Testis (tissue), 3 donors: ENCODE data around the gene NUP50. TPM values are rescaled to one million over a fixed set of nuclear protein-coding genes. Genes with fewer than 3 reads are reported as not detected.

Source experiments
- DNase-seq: peaks from one replicate; pipeline ENCODE4 v3.0.0-alpha.2; 2019
- H3K27ac ChIP-seq, 2 donors: fragments of 200-600 bp; sonication (generic); one replicate each; pipeline ENCODE4 v1.5.1; 2019
- H3K27me3 ChIP-seq: fragments of 200-600 bp; sonication (generic); one replicate; pipeline ENCODE4 v1.5.1; 2019
- H3K36me3 ChIP-seq: fragments of 200-600 bp; sonication (generic); one replicate; pipeline ENCODE4 v1.5.1; 2017; ENCODE audit warnings: low read depth; ENCODE audit errors: missing control alignments
- H3K4me1 ChIP-seq: fragments of 200-600 bp; sonication (generic); one replicate; pipeline ENCODE4 v1.5.1; 2019
- H3K4me3 ChIP-seq, 2 donors: fragments of 200-600 bp; sonication (generic); one replicate each; pipeline ENCODE4 v1.5.1; 2017 to 2019
- H3K9me3 ChIP-seq: fragments of 200-600 bp; sonication (generic); one replicate; pipeline ENCODE4 v1.5.1; 2017
- POLR2A ChIP-seq: fragments of 450-650 bp; IDR thresholded peaks from one replicate; pipeline ENCODE4 v1.6.1; 2017; ENCODE audit warnings: antibody characterized with exemption, mild to moderate bottlenecking, moderate library complexity
- WGBS, 2 donors: methylation state at CpG; one replicate each; pipeline ENCODE4 v1.1.5; 2018; 5-methylcytosine and 5-hydroxymethylcytosine counted together
- intact Hi-C: fragments of 100-400 bp; cut with DNase I; formaldehyde crosslinking; loops from one replicate; pipeline ENCODE4 v1.15.1; 2023; ENCODE audit warnings: low total_unique reads
- polyA plus RNA-seq: library from polyadenylated mRNA; stranded (reverse); fragments of 350-450 nt; fragmentation: Illumina TruSeq; extraction: RNeasy Lipid Tissue Mini Kit (QIAGEN cat#74804); gene quantifications from one replicate; pipeline ENCODE4 v1.2.3, GENCODE V29; 2014; ENCODE audit warnings: low read depth, low replicate concordance; ENCODE audit not compliant: insufficient read depth
- total RNA-seq, 2 donors: library from RNA; depleted of rRNA; stranded (reverse); fragments of >200 nt; gene quantifications; one replicate each; pipeline ENCODE4 v1.2.3, GENCODE V29; 2016
- TF ChIP-seq, protein P1 (sequence below), 3 experiments: fragments of 450-650 bp in 2 of 3; fragments of 200-600 bp in 1 of 3; sonication (generic) in 1 of 3; IDR thresholded peaks; one replicate each; pipeline ENCODE4 v1.5.1; 2016 to 2019; ENCODE audit warnings: antibody characterized with exemption in 3 of 3, mild to moderate bottlenecking in 2 of 3, moderate library complexity in 1 of 3

NUP50 gene
- total and polyA plus RNA-seq, 3 donors from 2014 or later: 66.2 to 120 (median 119) TPM

DNA sequence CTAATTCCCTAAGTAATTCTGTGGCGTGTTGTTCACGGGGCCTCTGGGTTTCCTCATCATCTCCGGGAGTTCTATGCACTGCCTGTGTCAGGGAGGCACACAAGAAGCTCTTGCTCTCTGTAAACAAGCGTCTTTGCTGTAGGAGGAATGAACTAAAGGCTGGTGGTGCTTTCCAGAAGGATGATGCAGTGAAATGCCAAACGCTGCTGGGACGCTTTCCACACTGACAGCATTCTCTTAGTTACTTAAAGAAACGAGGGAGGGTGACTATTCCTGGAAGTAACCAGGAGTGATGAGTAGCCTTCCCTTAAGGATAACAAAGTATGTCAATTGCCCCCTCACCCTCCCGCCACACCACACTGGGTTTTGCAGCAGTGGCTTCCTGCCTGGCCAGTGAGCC lies 38.5 kb upstream of the NUP50 start:
- intact Hi-C loops: no loop called here
- Histone ChIP-seq H3K4me3 (no peak overlapping the region), H3K36me3 (no peaks in the 10 kb centered on the region), H3K27me3 (no peaks in the 10 kb centered on the region), H3K4me1 (no peaks in the 10 kb centered on the region), H3K27ac (no peak overlapping the region), H3K9me3 (no peaks in the 10 kb centered on the region)
- 41 to 43% methylated on average over 8 of the region's 8 CpGs for WGBS, 2 donors
- TF ChIP-seq, protein P1, sequence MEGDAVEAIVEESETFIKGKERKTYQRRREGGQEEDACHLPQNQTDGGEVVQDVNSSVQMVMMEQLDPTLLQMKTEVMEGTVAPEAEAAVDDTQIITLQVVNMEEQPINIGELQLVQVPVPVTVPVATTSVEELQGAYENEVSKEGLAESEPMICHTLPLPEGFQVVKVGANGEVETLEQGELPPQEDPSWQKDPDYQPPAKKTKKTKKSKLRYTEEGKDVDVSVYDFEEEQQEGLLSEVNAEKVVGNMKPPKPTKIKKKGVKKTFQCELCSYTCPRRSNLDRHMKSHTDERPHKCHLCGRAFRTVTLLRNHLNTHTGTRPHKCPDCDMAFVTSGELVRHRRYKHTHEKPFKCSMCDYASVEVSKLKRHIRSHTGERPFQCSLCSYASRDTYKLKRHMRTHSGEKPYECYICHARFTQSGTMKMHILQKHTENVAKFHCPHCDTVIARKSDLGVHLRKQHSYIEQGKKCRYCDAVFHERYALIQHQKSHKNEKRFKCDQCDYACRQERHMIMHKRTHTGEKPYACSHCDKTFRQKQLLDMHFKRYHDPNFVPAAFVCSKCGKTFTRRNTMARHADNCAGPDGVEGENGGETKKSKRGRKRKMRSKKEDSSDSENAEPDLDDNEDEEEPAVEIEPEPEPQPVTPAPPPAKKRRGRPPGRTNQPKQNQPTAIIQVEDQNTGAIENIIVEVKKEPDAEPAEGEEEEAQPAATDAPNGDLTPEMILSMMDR (IDR thresholded peaks at IDR 0.05): no peak
- TF ChIP-seq POLR2A: no peak
- DNase-seq: no peak

DNA sequence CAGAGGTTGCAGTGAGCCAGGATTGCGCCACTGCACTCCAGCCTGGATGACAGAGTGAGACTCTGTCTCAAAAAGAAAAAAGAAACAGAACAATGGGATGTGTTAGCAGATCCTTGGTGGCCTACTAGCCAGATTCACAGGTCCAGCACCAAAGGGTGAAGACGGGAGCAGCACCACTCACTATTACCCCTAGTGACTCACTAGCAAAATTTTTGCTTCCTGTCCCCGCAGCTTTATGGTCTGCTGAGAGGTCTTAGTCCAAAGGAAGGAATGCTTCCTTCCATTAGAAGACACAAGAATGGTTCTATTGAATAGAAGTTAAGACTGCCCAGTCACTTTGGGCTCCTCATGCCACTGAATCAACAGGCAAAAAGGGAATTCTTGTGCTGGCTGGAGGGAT lies 35.9 kb upstream of the NUP50 start:
- WGBS, 2 donors: 75 to 77% methylated on average over 3 of the region's 3 CpGs
- no peak for TF ChIP-seq POLR2A
- TF ChIP-seq, protein P1 (IDR thresholded peaks at IDR 0.05): no peak
- intact Hi-C loops: no loop called here

DNA sequence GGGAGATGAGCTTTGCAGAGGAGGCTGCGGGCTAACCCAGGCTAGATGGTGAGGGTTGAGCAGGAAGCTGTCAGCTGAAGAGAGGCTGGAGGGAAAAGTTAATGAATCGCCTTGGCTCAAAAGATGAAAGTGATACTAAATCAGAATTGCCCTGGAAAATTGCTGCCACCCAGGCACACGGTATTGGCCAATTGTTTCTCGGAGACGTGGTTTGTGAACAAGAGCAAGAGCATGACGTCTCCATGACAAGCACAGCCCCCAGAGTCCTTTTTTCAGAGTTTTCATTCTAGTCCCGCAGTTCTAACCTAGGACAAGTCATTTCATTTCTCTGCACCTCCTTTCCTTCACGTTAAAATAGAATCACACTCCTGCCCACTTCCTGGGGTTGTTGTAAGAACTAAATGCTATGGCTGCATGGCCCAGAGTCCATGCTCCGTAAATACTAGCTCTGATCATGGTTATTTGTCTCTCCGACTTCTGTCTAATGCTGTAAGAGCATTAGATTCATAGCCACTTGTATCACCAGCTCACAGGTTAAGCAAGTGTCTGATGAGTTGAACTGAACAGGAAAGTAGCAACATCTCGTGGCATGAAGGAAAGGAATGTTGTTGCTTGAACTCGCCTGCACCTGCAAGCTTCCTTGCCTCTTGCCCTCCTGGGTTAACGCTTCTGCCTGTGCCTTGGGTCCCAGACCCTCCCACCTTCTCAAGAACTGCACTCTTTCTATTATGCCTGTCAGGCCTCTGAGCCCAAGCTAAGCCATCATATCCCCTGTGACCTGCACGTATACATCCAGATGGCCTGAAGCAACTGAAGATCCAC lies 33.8 kb upstream of the NUP50 start:
- intact Hi-C loops: no loop called here
- no peak overlapping the region for H3K27ac ChIP-seq
- no peak for DNase-seq
- H3K36me3 ChIP-seq: no peaks in the 10 kb centered on the region
- no peaks in the 10 kb centered on the region for H3K27me3 ChIP-seq
- no peak for TF ChIP-seq POLR2A
- TF ChIP-seq, protein P1 (IDR thresholded peaks at IDR 0.05): no peak
- no peaks in the 10 kb centered on the region for H3K9me3 ChIP-seq
- no peaks in the 10 kb centered on the region for H3K4me1 ChIP-seq
- H3K4me3 ChIP-seq: no peak overlapping the region
- whole genome bisulfite sequencing, 2 donors: 79 to 80% methylated on average over 14 of the region's 14 CpGs

More for the DNA sequence above, 35.9 kb upstream of the NUP50 start:
- DNase-seq: no peak
- Histone ChIP-seq H3K9me3 (no peaks in the 10 kb centered on the region), H3K27ac (no peak overlapping the region), H3K36me3 (no peaks in the 10 kb centered on the region), H3K4me1 (no peaks in the 10 kb centered on the region), H3K27me3 (no peaks in the 10 kb centered on the region), H3K4me3 (no peak overlapping the region)

DNA sequence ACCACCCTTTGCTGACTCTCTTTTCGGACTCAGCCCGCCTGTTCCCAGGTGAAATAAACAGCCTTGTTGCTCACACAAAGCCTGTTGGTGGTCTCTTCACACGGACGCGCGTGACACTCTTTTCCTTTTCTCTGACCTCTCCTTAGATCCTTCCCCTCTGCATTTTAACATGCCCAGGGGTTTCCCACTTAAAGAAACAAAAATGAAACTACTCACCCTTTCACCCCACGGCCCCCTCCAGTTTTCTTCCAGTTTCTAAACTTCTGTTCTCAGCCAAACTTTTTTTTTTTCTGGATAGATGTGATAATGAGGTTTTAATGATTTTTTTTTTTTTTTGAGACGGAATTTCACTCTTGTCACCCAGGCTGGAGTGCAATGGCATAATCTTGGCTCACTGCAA lies 32.8 kb upstream of the NUP50 start:
- DNase-seq: no peak
- H3K27ac ChIP-seq: no peak overlapping the region
- H3K9me3 ChIP-seq: no peaks in the 10 kb centered on the region
- H3K36me3 ChIP-seq: no peaks in the 10 kb centered on the region
- 90 to 92% methylated on average over 8 of the region's 8 CpGs for WGBS, 2 donors
- TF ChIP-seq POLR2A: no peak
- TF ChIP-seq, protein P1 (IDR thresholded peaks at IDR 0.05): no peak
- no peaks in the 10 kb centered on the region for H3K27me3 ChIP-seq
- H3K4me3 ChIP-seq: no peak overlapping the region
- intact Hi-C loops: no loop called here
- no peaks in the 10 kb centered on the region for H3K4me1 ChIP-seq

DNA sequence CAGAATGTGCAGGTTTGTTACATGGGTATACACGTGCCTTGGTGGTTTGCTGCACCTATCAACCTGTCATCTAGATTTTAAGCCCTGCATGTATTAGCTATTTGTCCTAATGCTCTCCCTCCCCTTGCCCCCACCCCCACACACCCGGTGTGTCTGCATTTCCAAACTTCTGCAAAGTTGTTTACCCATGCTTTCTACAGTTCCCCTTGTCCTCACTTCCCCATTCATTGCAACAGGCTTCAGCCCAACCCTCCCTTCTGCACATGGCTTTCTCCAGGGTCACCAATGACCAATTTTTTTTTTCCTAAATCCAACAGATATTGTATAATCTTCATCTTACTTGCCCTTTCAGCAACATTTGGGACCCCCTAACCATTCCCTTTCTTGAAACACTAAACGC lies 32.0 kb upstream of the NUP50 start:
- Histone ChIP-seq H3K27ac (no peak overlapping the region), H3K9me3 (no peaks in the 10 kb centered on the region), H3K4me1 (no peaks in the 10 kb centered on the region), H3K27me3 (no peaks in the 10 kb centered on the region), H3K4me3 (no peak overlapping the region), H3K36me3 (no peaks in the 10 kb centered on the region)
- TF ChIP-seq, protein P1 (IDR thresholded peaks at IDR 0.05): no peak
- 78 to 81% methylated on average over 3 of the region's 3 CpGs for WGBS, 2 donors
- no peak for DNase-seq
- intact Hi-C loops: no loop called here
